NB4 (cell line): ENCODE results near the gene SASS6.

Experiments
- DNase-seq: peaks from one replicate; pipeline ENCODE4 v3.0.0; 2010; ENCODE audit warnings: low read depth
- H3K4me3 ChIP-seq: one replicate; pipeline ENCODE4 v1.5.1; 2011; ENCODE audit warnings: mild to moderate bottlenecking, low read depth, low read length, moderate library complexity
- MYC ChIP-seq: IDR thresholded peaks from 2 replicates; pipeline ENCODE4 v1.6.1; 2011; ENCODE audit warnings: low read depth, low read length
- POLR2A ChIP-seq: IDR thresholded peaks from 2 replicates; pipeline ENCODE4 v1.6.1; 2011; ENCODE audit warnings: mild to moderate bottlenecking; ENCODE audit not compliant: insufficient read length; ENCODE audit errors: extremely low read depth
- TF ChIP-seq, protein P1 (sequence below): IDR thresholded peaks from 2 replicates; pipeline ENCODE4 v1.6.1; 2011; ENCODE audit warnings: low read depth, low read length
- TF ChIP-seq, protein P2 (sequence below): IDR thresholded peaks from one replicate; pipeline ENCODE4 v1.5.1; 2012; ENCODE audit warnings: low read depth, low read length

The SASS6 gene

DNA sequence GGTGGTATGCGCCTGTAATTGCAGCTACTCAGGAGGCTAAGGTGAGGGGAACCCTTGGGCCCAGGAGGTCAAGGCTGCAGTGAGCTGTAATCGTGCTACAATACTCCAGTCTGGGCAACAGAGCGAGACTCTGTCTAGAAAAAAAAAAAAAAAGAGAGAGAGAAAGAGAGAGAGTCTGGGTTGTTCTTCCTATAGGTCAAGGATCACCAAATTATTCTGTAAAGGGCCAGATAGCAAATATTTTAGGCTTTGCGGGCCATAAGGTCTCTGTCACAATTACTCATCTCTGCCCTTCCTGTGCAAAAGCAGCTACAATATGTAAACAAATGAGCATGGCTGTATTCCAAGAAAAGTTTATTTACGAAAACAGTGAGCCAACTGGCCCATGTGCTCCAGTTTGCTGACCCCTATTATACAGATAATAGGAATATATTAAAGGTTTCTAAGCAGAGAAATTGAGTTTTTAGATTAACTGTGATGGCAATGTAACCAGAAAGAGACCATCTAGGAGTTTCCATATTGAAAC lies 2.1 kb downstream of the SASS6 start:
- no peak for DNase-seq
- TF ChIP-seq, protein P1, sequence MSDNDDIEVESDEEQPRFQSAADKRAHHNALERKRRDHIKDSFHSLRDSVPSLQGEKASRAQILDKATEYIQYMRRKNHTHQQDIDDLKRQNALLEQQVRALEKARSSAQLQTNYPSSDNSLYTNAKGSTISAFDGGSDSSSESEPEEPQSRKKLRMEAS: no peak
- TF ChIP-seq MYC (no peak), POLR2A (no peak)
- TF ChIP-seq, protein P2, sequence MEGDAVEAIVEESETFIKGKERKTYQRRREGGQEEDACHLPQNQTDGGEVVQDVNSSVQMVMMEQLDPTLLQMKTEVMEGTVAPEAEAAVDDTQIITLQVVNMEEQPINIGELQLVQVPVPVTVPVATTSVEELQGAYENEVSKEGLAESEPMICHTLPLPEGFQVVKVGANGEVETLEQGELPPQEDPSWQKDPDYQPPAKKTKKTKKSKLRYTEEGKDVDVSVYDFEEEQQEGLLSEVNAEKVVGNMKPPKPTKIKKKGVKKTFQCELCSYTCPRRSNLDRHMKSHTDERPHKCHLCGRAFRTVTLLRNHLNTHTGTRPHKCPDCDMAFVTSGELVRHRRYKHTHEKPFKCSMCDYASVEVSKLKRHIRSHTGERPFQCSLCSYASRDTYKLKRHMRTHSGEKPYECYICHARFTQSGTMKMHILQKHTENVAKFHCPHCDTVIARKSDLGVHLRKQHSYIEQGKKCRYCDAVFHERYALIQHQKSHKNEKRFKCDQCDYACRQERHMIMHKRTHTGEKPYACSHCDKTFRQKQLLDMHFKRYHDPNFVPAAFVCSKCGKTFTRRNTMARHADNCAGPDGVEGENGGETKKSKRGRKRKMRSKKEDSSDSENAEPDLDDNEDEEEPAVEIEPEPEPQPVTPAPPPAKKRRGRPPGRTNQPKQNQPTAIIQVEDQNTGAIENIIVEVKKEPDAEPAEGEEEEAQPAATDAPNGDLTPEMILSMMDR: no peak

DNA sequence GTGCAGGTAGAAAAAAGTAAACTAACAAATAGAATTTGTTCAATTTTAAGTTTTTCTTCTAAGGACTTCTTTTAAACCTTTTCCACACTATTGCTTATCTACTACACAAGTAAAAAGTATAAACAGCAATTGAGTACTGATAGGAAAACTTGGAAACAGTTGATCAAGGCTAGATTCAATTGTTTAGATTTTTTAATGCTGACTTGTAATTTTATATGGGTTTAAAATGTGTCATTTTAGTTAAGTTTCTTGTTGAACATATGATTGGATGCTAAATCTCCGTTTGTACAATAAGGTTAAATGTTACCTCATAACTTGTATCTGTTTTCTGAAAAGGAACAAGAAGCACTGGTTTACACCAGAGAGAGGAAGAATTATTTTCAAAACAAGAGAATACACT lies 5.5 kb downstream of the SASS6 start:
- no peak for DNase-seq
- TF ChIP-seq, protein P2: no peak
- TF ChIP-seq MYC: no peak
- TF ChIP-seq, protein P1: no peak
- no peak for TF ChIP-seq POLR2A
- no peak overlapping the region for H3K4me3 ChIP-seq

More for the DNA sequence above, 2.1 kb downstream of the SASS6 start:
- H3K4me3 ChIP-seq: peak overlapping the region; percentile 96

DNA sequence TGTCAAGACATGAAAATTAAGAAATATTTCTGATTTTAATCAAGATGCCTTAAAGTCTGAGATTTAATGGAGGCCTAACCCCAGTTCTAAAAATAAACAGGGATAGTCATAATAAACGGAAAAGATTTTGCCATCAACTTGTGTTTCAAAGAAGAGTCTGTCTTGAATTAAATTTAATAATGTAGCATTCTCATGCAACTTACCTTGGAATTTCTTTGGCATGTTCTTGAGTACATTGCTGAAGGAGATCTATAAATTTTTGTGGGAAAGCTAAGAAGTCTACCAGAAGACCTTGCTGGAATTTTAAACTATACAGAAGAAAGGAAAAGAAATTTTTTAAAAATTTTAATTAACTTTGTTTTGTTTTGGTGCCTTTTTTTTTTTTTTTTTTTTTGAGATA lies 10.6 kb downstream of the SASS6 start:
- no peak for DNase-seq
- TF ChIP-seq, protein P2: no peak
- TF ChIP-seq POLR2A (no peak), MYC (no peak)
- TF ChIP-seq, protein P1: no peak
- H3K4me3 ChIP-seq: no peak overlapping the region

DNA sequence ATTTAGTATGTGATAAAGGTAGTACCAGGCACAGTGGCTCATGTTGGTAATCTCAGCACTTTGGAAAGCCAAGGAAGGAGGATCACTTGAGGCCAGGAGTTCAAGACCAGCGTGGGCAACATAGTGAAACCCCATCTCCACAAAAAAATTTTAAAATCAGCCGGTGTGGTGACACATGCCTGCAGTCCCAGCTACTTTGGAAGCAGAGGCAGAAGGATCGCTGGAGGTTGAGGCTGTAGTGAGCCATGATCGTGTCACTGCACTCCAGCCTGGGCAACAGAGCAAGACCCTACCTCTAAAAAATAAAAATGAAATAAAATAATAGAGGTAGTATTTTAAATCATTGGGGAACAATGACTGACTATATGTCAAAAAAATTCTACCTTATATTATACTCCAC lies 17.2 kb downstream of the SASS6 start:
- TF ChIP-seq, protein P1: no peak
- TF ChIP-seq POLR2A (no peak), MYC (no peak)
- TF ChIP-seq, protein P2: no peak

DNA sequence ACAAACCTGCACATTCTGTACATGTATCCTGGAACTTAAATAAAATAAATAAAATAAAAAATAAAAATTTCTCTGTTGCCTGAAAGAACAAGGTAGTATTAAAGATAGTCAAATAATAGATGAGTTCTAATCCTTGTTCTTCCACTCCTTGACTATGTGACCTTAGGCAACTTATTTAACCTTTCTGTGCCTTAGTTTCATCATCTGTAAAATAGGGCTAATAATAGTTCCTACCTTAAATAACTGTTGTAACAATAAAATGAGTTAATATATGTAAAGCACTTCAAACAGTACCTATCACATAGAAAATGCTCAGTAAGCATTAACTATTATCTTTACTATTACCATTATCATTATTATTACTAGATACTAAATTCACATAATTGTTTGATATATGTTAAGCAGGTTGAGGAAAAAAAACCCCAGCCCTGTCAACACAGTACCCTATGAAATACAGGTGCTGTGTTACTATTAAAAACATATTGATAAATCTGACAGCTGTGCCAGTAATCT lies 23.1 kb downstream of the SASS6 start:
- H3K4me3 ChIP-seq: no peak overlapping the region
- no peak for DNase-seq
- TF ChIP-seq MYC (no peak), POLR2A (no peak)
- TF ChIP-seq, protein P2: no peak
- TF ChIP-seq, protein P1: no peak

More for the DNA sequence above, 17.2 kb downstream of the SASS6 start:
- no peak for DNase-seq
- H3K4me3 ChIP-seq: no peak overlapping the region
